HG03469 (cell line): ENCODE measurements around the gene GABBR2.

ENCODE experiments used
- ATAC-seq: cut with Tn5 transposase; IDR thresholded peaks from one replicate; pipeline ENCODE4 v1.9.1; 2021; ENCODE audit warnings: mild to moderate bottlenecking, moderate library complexity, moderate number of reproducible peaks; ENCODE audit not compliant: unreplicated experiment

The GABBR2 gene

GRCh38 chr9:98551511-98552286 lies 157.0 kb downstream of the GABBR2 start:
- no peak for ATAC-seq

DNA sequence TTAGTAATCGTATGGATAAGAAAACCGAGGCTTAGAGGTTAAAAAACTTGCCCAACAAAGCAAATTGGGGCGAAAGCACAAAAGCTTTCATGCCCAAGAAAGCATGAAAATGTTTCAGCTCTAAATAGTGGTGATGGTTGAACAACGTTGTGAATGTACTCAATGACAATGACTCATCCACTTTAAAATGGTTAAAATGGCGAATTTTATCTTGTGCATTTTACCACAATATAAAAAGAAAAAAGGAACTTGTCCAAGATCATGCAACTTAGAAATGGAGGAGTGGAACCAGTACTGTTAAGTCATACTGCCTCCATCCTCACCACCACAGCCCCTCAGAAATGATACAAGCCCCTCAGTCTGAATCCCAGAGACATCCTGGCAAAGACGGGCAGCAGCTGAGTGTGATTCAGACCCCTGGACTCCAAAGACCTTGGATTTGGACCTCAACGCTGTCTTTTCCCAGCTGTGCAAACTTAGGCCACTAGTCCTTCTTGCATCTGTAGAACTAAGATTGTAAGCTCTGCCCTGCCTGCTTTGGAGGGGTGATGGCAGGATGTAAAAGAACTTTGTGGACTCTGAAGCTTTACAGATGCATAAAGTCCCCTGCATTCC lies 158.4 kb downstream of the GABBR2 start:
- ATAC-seq: no peak

GRCh38 chr9:98549401-98549800 lies 159.3 kb downstream of the GABBR2 start:
- ATAC-seq: no peak

DNA sequence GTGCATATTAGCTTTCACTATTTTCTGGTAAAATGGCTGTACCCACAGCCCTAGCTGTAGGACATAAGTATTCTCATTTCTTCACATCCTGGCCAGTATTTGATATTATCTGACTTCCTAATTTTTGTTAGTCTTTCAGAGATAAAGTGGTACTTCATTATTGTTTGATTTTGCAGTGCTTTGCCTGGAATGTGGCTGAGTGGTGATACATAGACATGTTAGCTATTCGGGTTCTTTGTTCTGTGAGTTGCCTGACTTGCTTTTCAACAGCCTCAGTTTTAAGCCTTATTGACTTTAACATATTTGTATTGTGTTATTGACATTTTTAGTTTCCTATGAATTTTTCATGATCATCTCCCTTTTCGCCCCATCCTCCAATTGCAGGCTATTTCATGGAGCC lies 161.1 kb downstream of the GABBR2 start:
- ATAC-seq: no peak

DNA sequence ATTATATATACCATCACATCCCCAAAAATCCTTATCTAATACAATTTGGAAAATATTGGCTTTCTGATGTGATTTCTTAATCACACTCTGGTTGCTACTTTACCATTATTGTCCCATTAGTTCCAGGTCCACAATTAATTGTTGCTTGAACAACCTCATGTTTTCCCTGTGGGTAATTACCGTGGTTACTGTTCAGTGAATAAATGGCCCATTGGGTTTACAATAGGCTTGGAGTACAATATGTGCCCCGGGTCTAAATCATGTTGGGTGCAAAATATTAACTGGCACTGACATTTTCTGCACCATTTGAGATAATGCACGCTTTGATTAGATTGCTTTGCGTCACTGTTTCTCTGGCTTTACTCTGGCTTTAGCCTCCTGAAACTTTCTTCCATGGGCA lies 163.7 kb downstream of the GABBR2 start:
- ATAC-seq: no peak

GRCh38 chr9:98541684-98542230 lies 167.0 kb downstream of the GABBR2 start:
- no peak for ATAC-seq

DNA sequence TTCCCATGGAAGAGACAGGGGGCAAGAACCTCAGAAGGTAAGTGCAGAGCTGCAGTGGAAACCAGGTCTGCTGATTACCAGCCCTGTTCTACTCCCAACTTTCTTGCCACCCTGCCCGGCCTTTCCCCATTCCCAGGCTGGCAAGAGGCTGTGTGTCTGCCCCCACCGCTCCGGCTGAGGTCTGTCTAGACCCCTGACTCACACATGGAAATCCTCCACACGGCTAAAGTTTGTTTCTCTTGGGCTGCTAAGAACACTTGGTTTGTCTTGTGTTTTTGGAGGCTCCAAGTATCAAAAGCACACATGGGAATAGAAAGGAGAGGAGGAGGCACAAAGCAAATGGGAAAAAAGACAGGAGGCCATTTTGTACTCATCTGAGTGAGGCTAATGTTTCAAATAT lies 168.3 kb downstream of the GABBR2 start:
- no peak for ATAC-seq

DNA sequence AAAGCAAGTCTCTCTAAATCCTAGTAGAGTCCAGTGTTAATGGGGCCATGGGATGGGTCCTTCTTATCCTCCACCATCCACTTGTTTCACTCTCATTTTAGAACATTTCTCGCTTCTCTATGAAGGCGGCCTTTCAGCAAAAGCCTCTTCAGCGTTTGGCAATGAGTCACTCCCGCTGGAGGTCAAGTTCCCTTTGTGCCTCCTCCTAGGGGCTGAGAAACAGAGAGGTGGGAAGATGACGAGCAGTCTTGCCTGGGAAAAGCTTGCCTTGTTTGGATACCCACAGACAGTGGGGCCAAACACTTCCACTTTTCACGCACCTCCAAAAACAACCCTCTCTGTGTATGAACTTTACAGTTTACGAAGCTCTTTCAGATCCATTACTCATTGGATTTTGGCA lies 168.8 kb downstream of the GABBR2 start:
- no peak for ATAC-seq

DNA sequence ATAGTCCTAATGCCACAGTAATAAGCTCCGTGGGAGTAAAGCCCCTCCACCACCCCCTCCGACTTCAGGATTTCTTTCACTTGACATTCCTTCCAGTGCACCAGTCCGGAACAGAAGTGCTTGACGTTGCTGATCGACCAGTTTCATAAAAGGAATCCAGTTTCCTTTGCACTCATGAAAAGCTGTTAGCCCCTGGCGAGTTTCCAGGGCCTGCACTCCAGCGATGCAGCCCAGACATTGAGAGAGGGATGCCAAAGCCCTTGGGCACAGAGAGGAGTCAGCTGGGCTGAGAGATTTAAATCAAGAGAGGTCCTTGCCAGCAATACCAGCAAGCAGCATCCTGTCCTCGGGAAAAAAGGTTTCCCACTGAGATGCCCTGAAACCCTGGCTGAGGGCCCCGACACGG lies 170.1 kb downstream of the GABBR2 start:
- no peak for ATAC-seq

DNA sequence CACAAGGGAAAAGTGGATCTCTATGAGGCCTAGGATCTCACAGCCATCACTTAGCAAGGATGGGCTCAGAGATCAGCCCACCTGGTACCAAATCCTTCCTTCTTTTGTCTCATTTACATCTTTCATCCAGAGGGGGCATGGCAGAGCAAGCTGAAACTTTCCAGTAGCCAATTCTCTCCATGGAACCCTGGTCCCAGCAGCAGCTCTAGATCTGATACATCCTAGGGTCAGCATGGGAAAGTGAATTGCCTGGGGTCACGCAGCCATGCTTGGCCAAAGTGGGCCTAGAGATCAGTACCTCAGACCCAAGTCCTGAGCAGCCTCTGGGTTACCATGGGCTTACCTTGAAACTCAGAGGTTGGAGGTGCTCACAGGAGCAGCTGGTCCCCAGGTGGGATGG lies 170.5 kb downstream of the GABBR2 start:
- ATAC-seq: no peak

- no peak for ATAC-seq
Observed at GRCh38 chr9:98536542-98537173, 172.1 kb downstream of the GABBR2 start.

DNA sequence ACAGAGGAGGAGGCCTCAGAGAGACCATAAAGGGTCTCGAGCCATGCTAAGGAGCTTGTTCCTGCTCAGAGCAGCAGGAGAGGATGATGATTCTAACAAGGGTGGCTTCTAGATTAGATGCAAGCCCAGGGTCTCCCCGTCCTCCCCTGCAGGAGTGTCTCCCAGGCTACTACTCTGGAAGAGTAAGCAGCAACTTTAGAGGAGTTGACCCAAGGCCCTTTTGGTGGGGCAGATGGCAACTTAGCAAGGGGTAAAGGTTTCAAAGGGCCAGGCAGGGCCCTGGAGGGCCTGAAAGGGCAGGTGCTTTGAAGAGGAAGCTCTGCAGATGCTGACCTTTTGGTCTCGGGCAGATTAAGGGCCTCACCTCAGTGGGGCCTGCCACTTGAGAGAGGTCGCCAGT lies 174.9 kb downstream of the GABBR2 start:
- ATAC-seq: no peak

DNA sequence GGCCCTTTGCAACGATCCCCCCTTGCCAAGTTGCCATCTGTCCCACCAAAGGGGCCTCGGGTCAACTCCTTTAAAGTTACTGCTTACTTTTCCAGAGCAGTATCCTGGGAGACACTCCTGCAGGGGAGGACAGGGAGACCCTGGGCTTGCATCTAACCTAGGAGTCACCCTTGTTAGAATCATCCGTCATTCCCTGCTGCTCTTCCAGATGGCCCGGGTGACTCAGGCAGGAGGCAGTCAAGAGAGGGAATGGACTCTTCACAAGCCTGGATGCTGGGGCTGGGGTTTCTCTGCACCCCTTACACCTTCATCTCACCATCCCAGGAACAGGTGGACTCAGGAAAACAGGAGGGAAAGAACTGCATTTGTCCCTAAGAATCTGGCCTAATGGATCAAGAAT lies 175.6 kb downstream of the GABBR2 start:
- no peak for ATAC-seq

GRCh38 chr9:98532574-98532973 lies 176.2 kb downstream of the GABBR2 start:
- no peak for ATAC-seq

- ATAC-seq: no peak
Observed at GRCh38 chr9:98532147-98532546, 176.6 kb downstream of the GABBR2 start.

DNA sequence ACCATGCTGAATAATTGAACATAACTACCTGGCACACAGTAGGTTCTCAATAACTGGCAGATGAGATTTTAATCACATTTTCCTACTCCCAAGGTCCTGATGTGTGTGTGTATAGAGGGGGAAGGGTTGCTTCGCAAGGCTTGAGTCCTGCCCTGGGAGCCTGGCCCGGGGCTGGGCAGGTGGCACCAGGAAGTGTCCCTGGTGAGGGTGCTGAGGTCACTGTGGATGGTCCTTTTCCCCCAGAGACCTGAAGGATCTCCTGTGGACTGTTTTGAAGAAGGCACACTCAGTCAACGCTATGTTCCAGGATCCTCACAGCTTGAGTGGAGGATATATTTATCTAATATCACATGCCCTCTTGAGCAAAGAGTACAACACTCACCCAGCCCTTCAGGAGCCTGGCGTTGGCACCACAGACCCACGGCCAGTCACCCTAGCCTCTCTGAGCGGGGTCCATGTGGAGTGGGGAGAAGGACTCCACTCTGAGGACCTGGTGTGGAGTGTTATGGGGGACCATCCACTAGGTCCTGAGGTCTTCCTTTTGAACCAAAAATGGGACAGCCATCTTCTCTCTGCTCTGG lies 177.8 kb downstream of the GABBR2 start:
- no peak for ATAC-seq

DNA sequence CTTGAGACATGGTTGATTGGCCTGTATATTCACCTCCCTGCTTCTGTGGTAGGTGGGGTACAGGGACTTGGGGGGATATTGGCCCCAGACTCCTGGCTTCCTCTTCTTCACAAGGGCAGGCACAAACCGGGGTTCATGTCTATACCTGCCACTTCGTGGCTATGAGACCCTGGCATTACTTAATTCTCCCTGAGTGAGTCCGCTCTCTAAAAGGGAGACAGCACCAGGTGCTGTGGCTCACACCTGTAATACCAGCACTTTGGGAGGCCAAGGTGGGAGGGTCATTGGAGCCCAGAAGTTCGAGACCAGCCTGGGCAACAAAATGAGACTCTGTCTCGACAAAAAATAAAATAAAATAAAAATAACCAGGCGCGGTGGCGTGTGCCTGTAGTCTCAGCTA lies 178.5 kb downstream of the GABBR2 start:
- no peak for ATAC-seq

DNA sequence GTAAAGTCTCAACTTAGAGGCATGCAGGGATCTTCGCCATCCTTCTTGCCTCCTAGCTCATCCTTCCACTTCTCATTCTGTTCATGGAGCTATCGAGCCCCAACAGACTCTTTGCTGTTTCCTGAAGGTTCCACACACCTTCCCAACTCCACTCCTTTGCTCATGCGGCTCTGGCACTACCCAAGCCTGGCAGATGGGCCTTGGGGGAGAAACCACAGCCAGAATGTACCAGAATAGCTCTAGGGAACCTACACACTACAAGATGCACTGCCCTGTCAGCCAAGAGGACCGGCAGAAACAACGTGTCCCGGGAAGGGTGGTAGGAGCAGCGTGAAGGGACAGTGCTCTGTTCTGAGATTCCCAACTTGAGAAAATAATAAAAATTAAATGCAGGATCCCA lies 178.9 kb downstream of the GABBR2 start:
- no peak for ATAC-seq

- no peak for ATAC-seq
Observed at GRCh38 chr9:98523231-98523901, 185.4 kb downstream of the GABBR2 start.

- ATAC-seq: no peak
Observed at GRCh38 chr9:98522487-98522886, 186.2 kb downstream of the GABBR2 start.

DNA sequence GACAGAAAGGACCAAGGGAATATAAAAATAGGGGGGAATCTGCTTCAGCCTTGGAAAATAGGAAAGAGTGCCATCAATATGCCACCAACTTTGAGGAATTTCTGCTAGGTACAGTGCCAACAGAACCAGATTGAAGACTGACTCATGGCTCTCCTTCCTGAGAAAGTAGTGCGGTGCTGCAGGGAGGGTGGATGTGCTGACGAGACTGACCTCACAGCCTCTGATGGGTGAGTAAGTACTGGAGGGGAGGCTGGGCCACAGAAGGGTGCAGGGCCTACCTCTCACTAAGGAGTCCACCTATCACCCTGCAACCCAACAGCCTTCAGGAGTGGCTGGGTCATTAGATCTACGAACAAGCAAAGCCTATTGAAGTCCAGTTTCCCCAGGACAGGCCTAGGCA lies 187.6 kb downstream of the GABBR2 start:
- ATAC-seq: no peak
